ENCODE results near the gene KRT28. TPM values are rescaled to one million over a fixed set of nuclear protein-coding genes. Genes with fewer than 3 reads are reported as not detected.

Gene KRT28
- total RNA-seq, 3 donors from 2014 or later: not detected

GRCh38 chr17:40791787-40792436 lies 7.8 kb downstream of the KRT28 start:
- intact Hi-C loops (cut with DNase I, micrococcal nuclease): loop anchor here in 1 of 2 donors (5.0 kb wide), 1 partner anchor 175 kb away; no protein-coding TSS in a partner anchor
- H3K9me3 ChIP-seq: no peaks in the 10 kb centered on the region
- no peak for ATAC-seq
- no peaks in the 10 kb centered on the region for H3K4me1 ChIP-seq (ENCODE audit: low read depth)
- no peak for TF ChIP-seq CTCF (IDR thresholded peaks at IDR 0.05)
- DNase-seq: peak in 1 of 3 donors; percentile 17
- no peaks in the 10 kb centered on the region for H3K36me3 ChIP-seq (ENCODE audit: low read depth)
- no peak overlapping the region for H3K4me3 ChIP-seq

- TF ChIP-seq CTCF (IDR thresholded peaks at IDR 0.05): no peak
- ATAC-seq: no peak
- Histone ChIP-seq H3K4me1 (ENCODE audit: low read depth) (no peaks in the 10 kb centered on the region), H3K4me3 (no peak overlapping the region), H3K9me3 (no peaks in the 10 kb centered on the region), H3K36me3 (ENCODE audit: low read depth) (no peaks in the 10 kb centered on the region)
- no peak for DNase-seq
- intact Hi-C loops (cut with DNase I, micrococcal nuclease): loop anchor here in 1 of 2 donors (5.0 kb wide), 1 partner anchor 174 kb away; no protein-coding TSS in a partner anchor
Observed at GRCh38 chr17:40791111-40791510, 8.6 kb downstream of the KRT28 start.

GRCh38 chr17:40782450-40782849 lies 17.3 kb downstream of the KRT28 start, which contains the start of gene KRT27:
Gene KRT27, minus strand, starts transcription at chr17:40782550. Its CDS starts 57 bp downstream, at chr17:40782493.
- intact Hi-C loops (cut with DNase I, micrococcal nuclease): no loop called here
- no peaks in the 10 kb centered on the region for H3K9me3 ChIP-seq
- TF ChIP-seq CTCF (IDR thresholded peaks at IDR 0.05): no peak

GRCh38 chr17:40779181-40779909 lies 20.4 kb downstream of the KRT28 start:
- Histone ChIP-seq H3K4me3 (no peak overlapping the region), H3K36me3 (ENCODE audit: low read depth) (no peaks in the 10 kb centered on the region), H3K9me3 (no peaks in the 10 kb centered on the region), H3K4me1 (ENCODE audit: low read depth) (no peaks in the 10 kb centered on the region)
- DNase-seq (peak in 1 of 3 donors; percentile 4), ATAC-seq (no peak)
- intact Hi-C loops (cut with DNase I, micrococcal nuclease): no loop called here
- TF ChIP-seq CTCF (IDR thresholded peaks at IDR 0.05): no peak

More at GRCh38 chr17:40782450-40782849, 17.3 kb downstream of the KRT28 start, which contains the start of gene KRT27:
- no peaks in the 10 kb centered on the region for H3K36me3 ChIP-seq (ENCODE audit: low read depth)
- H3K4me3 ChIP-seq: no peak within 1 kb of the TSS
- ATAC-seq: no peak
- H3K4me1 ChIP-seq (ENCODE audit: low read depth): no peaks in the 10 kb centered on the region
- DNase-seq: no peak

GRCh38 chr17:40778461-40778860 lies 21.3 kb downstream of the KRT28 start:
- Histone ChIP-seq H3K9me3 (no peaks in the 10 kb centered on the region), H3K4me3 (no peak overlapping the region), H3K4me1 (ENCODE audit: low read depth) (no peaks in the 10 kb centered on the region), H3K36me3 (ENCODE audit: low read depth) (no peaks in the 10 kb centered on the region)
- no peak for TF ChIP-seq CTCF (IDR thresholded peaks at IDR 0.05)
- intact Hi-C loops (cut with DNase I, micrococcal nuclease): no loop called here
- DNase-seq: no peak
- no peak for ATAC-seq

Data from mucosa of descending colon (tissue), 3 donors.